Body of pancreas (tissue), 4 donors: Measurements from ENCODE around the gene JOSD2.

Experiments
- POLR2A ChIP-seq, 3 donors: fragments of 450-650 bp; IDR thresholded peaks; one replicate each; pipeline ENCODE4 v1.6.1; 2016; ENCODE audit warnings: antibody characterized with exemption in 3 of 3, mild to moderate bottlenecking in 2 of 3
- TF ChIP-seq, protein P1 (sequence below), 7 experiments: fragments of 450-650 bp in 4 of 7; fragments of 200-600 bp in 3 of 7; sonication (generic) in 3 of 7; IDR thresholded peaks; one replicate each; pipeline ENCODE4 v1.5.1; 2016 to 2019; ENCODE audit warnings: antibody characterized with exemption in 7 of 7

GRCh38 chr19:50559636-50560035, 48.6 kb upstream of the JOSD2 start:
- TF ChIP-seq, protein P1, sequence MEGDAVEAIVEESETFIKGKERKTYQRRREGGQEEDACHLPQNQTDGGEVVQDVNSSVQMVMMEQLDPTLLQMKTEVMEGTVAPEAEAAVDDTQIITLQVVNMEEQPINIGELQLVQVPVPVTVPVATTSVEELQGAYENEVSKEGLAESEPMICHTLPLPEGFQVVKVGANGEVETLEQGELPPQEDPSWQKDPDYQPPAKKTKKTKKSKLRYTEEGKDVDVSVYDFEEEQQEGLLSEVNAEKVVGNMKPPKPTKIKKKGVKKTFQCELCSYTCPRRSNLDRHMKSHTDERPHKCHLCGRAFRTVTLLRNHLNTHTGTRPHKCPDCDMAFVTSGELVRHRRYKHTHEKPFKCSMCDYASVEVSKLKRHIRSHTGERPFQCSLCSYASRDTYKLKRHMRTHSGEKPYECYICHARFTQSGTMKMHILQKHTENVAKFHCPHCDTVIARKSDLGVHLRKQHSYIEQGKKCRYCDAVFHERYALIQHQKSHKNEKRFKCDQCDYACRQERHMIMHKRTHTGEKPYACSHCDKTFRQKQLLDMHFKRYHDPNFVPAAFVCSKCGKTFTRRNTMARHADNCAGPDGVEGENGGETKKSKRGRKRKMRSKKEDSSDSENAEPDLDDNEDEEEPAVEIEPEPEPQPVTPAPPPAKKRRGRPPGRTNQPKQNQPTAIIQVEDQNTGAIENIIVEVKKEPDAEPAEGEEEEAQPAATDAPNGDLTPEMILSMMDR (IDR thresholded peaks at IDR 0.05), result no peak
- TF ChIP-seq POLR2A (IDR thresholded peaks at IDR 0.05), result no peak
